ENCODE measurements around the gene TMEM59L.

Gene TMEM59L

DNA sequence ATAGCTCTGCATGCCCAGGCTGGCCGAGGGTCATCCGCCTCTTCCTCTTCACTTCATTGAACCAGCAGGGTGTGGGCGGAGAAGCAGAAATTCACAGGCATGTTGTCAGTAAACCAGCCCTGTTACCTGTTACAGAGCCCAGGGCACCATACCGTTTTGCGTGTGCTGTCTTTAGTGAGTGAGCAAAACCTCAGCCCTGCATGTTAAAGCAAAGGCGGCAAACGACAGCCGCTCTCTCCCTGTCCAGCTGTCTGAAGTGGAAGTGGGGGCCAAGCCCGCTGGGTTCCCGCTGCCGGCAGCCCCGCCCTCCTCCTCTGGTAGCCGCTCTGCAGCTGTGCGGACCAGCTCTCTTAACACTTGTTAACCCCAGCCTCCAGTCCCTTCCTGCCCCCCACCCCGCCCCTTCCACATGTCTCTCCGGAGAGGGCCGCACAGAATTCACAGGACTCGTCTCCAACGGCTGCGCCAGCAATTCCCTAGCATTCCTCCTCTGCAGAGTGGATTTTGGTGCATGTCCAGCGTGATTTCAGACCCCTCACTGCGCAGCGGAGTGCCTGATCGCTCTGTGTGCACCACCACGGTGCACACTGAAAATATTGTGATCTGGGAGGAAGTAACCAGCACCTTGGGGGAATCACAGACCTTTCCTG is 36.8 kb downstream of the TMEM59L start:
- H3K4me1 ChIP-seq (ENCODE audit: control extremely low read depth in 1 of 4, control insufficient read depth in 4 of 4, insufficient read depth in 4 of 4, low read length in 3 of 4) = peaks cover 0 to 47% (median 38%) of the 10 kb centered on the region in 4 experiments
- POLR2A ChIA-PET = interaction anchor here (0.6 kb wide), 1 partner anchor 15 kb away, joined by 3 read pairs; no protein-coding TSS in a partner anchor
- peaks cover 0 to 5% (median under 1%) of the 10 kb centered on the region in 4 experiments for H3K36me3 ChIP-seq (ENCODE audit: control insufficient read depth in 4 of 4, insufficient read depth in 4 of 4, low read length in 3 of 4)
- no peaks in the 10 kb centered on the region for H3K27me3 ChIP-seq (replicated peaks in 2 of 5; ENCODE audit: control insufficient read depth in 4 of 5, insufficient read depth in 5 of 5, low read length in 4 of 5)
- peak overlapping the region in 6 of 7 experiments; percentile 4 to 68 (median 46) for H3K4me3 ChIP-seq (ENCODE audit: control insufficient read depth in 1 of 7, extremely low read depth in 1 of 7, insufficient read depth in 4 of 7, low read depth in 2 of 7, low read length in 6 of 7)
- WGBS (ENCODE audit: insufficient coverage) = under 1% methylated on average over 21 of the region's 25 CpGs
- H3K27ac ChIP-seq (ENCODE audit: insufficient read depth in 1 of 2, low read depth in 1 of 2, low read length in 2 of 2, poor library complexity in 1 of 2, severe bottlenecking in 2 of 2) = no peak overlapping the region
- peak in 2 of 3 donors; percentile 69 to 79 for DNase-seq
- CTCF ChIA-PET = interaction anchor here (2.1 kb wide), 1 partner anchor 56 kb away, joined by 6 read pairs; no protein-coding TSS in a partner anchor
- no peaks in the 10 kb centered on the region for H3K9me3 ChIP-seq (ENCODE audit: control extremely low read depth in 1 of 5, control insufficient read depth in 4 of 5, insufficient read depth in 2 of 5, low read depth in 1 of 5, low read length in 4 of 5)

DNA sequence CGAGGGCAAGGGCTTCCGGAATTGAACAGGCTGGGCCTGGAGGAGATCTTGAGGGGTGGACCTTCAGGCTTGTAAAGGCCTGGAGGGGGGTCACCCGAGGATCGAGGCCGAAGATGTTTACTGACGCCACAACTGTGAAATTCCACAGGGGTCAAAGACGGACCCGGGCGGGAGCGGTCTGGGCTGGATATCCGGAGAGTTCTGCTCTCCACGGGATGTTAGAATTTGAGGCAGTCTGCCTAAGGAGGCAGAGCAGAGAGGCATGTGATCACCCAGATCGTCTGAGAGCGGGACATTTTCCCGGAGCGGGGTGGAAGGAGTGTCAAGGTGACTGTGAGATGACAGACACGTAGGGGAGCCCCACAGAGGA is 37.3 kb downstream of the TMEM59L start:
- Histone ChIP-seq H3K4me3 (ENCODE audit: control insufficient read depth in 1 of 7, extremely low read depth in 1 of 7, insufficient read depth in 4 of 7, low read depth in 2 of 7, low read length in 6 of 7) (peak overlapping the region in 5 of 7 experiments; percentile 24 to 68 (median 52)), H3K27ac (ENCODE audit: insufficient read depth in 1 of 2, low read depth in 1 of 2, low read length in 2 of 2, poor library complexity in 1 of 2, severe bottlenecking in 2 of 2) (no peak overlapping the region), H3K27me3 (replicated peaks in 2 of 5; ENCODE audit: control insufficient read depth in 4 of 5, insufficient read depth in 5 of 5, low read length in 4 of 5) (no peaks in the 10 kb centered on the region), H3K4me1 (ENCODE audit: control extremely low read depth in 1 of 4, control insufficient read depth in 4 of 4, insufficient read depth in 4 of 4, low read length in 3 of 4) (peaks cover 0 to 42% (median 33%) of the 10 kb centered on the region in 4 experiments), H3K36me3 (ENCODE audit: control insufficient read depth in 4 of 4, insufficient read depth in 4 of 4, low read length in 3 of 4) (peaks cover 0 to 5% (median under 1%) of the 10 kb centered on the region in 4 experiments), H3K9me3 (ENCODE audit: control extremely low read depth in 1 of 5, control insufficient read depth in 4 of 5, insufficient read depth in 2 of 5, low read depth in 1 of 5, low read length in 4 of 5) (no peaks in the 10 kb centered on the region)
- DNase-seq = no peak
- CTCF ChIA-PET = no interaction called here
- POLR2A ChIA-PET = no interaction called here
- 15% methylated on average over 16 of the region's 17 CpGs for WGBS (ENCODE audit: insufficient coverage)

DNA sequence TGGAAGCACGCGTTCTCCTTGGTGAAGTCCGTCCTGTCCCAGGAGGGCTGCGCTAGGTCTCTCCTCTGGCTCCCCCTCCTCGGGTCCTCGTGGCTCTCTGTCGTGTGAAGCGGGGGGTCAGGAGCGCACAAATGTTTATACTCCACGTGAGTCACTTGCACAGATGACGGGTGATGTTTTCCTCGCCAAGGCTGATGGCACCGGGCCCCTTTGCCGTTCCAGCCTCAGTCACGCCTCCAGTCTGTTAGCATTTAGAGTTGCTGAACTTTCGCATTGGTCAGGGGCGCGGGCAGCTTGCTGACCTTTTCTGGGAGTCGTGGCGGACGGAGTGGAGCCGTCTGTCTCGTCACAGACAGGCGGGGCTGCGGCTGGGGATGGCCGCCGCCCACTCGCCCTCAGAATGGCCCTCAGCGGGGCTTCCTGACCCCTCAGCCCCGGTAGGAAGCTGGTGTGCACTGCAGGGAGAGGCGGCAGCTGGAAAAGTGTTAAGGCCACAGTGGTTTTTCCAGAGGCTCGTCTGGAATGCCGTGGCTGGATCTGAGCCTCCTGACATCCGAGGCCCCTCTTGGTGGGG is 37.9 kb downstream of the TMEM59L start:
- Histone ChIP-seq H3K4me3 (ENCODE audit: control insufficient read depth in 1 of 7, extremely low read depth in 1 of 7, insufficient read depth in 4 of 7, low read depth in 2 of 7, low read length in 6 of 7) (no peak overlapping the region), H3K27ac (ENCODE audit: insufficient read depth in 1 of 2, low read depth in 1 of 2, low read length in 2 of 2, poor library complexity in 1 of 2, severe bottlenecking in 2 of 2) (no peak overlapping the region), H3K27me3 (replicated peaks in 2 of 5; ENCODE audit: control insufficient read depth in 4 of 5, insufficient read depth in 5 of 5, low read length in 4 of 5) (no peaks in the 10 kb centered on the region), H3K9me3 (ENCODE audit: control extremely low read depth in 1 of 5, control insufficient read depth in 4 of 5, insufficient read depth in 2 of 5, low read depth in 1 of 5, low read length in 4 of 5) (no peaks in the 10 kb centered on the region), H3K36me3 (ENCODE audit: control insufficient read depth in 4 of 4, insufficient read depth in 4 of 4, low read length in 3 of 4) (peaks cover 0 to 5% (median under 1%) of the 10 kb centered on the region in 4 experiments), H3K4me1 (ENCODE audit: control extremely low read depth in 1 of 4, control insufficient read depth in 4 of 4, insufficient read depth in 4 of 4, low read length in 3 of 4) (peaks cover 0 to 38% (median 29%) of the 10 kb centered on the region in 4 experiments)
- POLR2A ChIA-PET = no interaction called here
- CTCF ChIA-PET = no interaction called here
- 94% methylated on average over 32 of the region's 34 CpGs for WGBS (ENCODE audit: insufficient coverage)
- DNase-seq = no peak

DNA sequence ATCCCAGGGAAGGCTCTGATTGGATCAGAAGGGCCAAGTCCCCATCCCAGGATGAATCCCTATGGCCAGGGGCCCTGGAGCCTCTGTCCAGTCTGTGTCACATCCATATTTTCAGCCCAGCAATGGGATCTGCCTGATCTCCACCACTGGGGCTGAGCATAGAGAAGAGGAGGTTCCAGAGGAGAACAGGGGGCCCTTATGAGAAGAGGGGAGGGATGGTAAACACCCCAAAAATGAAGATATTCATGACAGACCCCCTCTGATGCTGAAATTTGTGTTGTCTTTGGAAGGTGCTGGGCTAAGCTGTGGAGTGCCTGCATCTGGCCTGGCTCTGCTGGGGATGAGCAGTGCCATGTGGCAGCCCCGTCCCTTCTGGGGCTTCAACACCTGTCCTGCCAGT is 38.6 kb downstream of the TMEM59L start:
- WGBS (ENCODE audit: insufficient coverage) = 100% methylated on average over 1 of the region's 1 CpG
- H3K4me3 ChIP-seq (ENCODE audit: control insufficient read depth in 1 of 7, extremely low read depth in 1 of 7, insufficient read depth in 4 of 7, low read depth in 2 of 7, low read length in 6 of 7) = no peak overlapping the region
- no peak for DNase-seq
- POLR2A ChIA-PET = no interaction called here
- H3K27me3 ChIP-seq (replicated peaks in 2 of 5; ENCODE audit: control insufficient read depth in 4 of 5, insufficient read depth in 5 of 5, low read length in 4 of 5) = no peaks in the 10 kb centered on the region
- H3K36me3 ChIP-seq (ENCODE audit: control insufficient read depth in 4 of 4, insufficient read depth in 4 of 4, low read length in 3 of 4) = peaks cover 0 to 5% (median under 1%) of the 10 kb centered on the region in 4 experiments
- H3K4me1 ChIP-seq (ENCODE audit: control extremely low read depth in 1 of 4, control insufficient read depth in 4 of 4, insufficient read depth in 4 of 4, low read length in 3 of 4) = peaks cover 0 to 38% (median 29%) of the 10 kb centered on the region in 4 experiments
- no peak overlapping the region for H3K27ac ChIP-seq (ENCODE audit: insufficient read depth in 1 of 2, low read depth in 1 of 2, low read length in 2 of 2, poor library complexity in 1 of 2, severe bottlenecking in 2 of 2)
- no peaks in the 10 kb centered on the region for H3K9me3 ChIP-seq (ENCODE audit: control extremely low read depth in 1 of 5, control insufficient read depth in 4 of 5, insufficient read depth in 2 of 5, low read depth in 1 of 5, low read length in 4 of 5)
- CTCF ChIA-PET = no interaction called here

DNA sequence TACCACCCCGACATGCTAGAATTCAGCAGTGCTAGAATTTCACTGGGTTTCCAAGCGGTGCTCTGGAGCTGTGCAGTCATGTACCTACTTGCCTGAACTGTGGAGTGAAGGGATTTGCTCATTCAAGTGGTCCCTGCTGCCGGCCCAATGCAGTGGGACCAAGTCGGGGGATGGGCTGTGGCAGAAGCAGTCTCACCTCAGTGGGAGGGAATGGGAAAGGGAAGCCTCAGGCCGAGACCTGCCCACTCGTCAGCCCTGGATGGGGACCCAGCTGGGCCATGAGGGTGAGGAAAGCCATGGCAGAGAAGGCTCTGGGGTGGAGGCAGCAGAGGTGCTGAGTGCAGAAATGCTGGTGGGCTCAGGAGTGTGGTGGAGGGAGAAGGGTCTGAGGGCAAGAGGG is 39.1 kb downstream of the TMEM59L start:
- DNase-seq = no peak
- Histone ChIP-seq H3K4me1 (ENCODE audit: control extremely low read depth in 1 of 4, control insufficient read depth in 4 of 4, insufficient read depth in 4 of 4, low read length in 3 of 4) (peaks cover 0 to 38% (median 29%) of the 10 kb centered on the region in 4 experiments), H3K27ac (ENCODE audit: insufficient read depth in 1 of 2, low read depth in 1 of 2, low read length in 2 of 2, poor library complexity in 1 of 2, severe bottlenecking in 2 of 2) (no peak overlapping the region), H3K4me3 (ENCODE audit: control insufficient read depth in 1 of 7, extremely low read depth in 1 of 7, insufficient read depth in 4 of 7, low read depth in 2 of 7, low read length in 6 of 7) (no peak overlapping the region), H3K36me3 (ENCODE audit: control insufficient read depth in 4 of 4, insufficient read depth in 4 of 4, low read length in 3 of 4) (peaks cover 0 to 5% (median under 1%) of the 10 kb centered on the region in 4 experiments), H3K9me3 (ENCODE audit: control extremely low read depth in 1 of 5, control insufficient read depth in 4 of 5, insufficient read depth in 2 of 5, low read depth in 1 of 5, low read length in 4 of 5) (no peaks in the 10 kb centered on the region), H3K27me3 (replicated peaks in 2 of 5; ENCODE audit: control insufficient read depth in 4 of 5, insufficient read depth in 5 of 5, low read length in 4 of 5) (no peaks in the 10 kb centered on the region)
- CTCF ChIA-PET = no interaction called here
- POLR2A ChIA-PET = no interaction called here
- 98% methylated on average over 6 of the region's 6 CpGs for WGBS (ENCODE audit: insufficient coverage)

DNA sequence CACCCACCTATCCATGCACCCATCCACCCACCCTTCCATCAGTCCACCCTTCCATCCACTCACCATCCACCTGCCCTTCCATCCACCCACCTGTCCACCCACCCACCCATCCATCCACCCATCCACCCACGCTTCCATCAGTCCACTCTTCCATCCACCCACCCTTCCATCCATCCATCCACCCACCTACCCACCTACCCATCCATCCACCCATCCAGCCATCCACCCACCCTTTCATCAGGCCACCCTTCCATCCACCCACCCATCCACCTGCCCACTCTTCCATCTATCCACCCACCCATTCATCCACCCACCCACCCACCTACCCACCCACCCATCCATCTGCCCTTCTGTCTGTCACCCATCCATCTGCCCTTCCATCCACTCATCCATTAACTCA is 41.2 kb downstream of the TMEM59L start:
- POLR2A ChIA-PET = no interaction called here
- WGBS (ENCODE audit: insufficient coverage) = no CpG with 5 or more reads among the region's 1 CpG
- Histone ChIP-seq H3K9me3 (ENCODE audit: control extremely low read depth in 1 of 5, control insufficient read depth in 4 of 5, insufficient read depth in 2 of 5, low read depth in 1 of 5, low read length in 4 of 5) (no peaks in the 10 kb centered on the region), H3K4me3 (ENCODE audit: control insufficient read depth in 1 of 7, extremely low read depth in 1 of 7, insufficient read depth in 4 of 7, low read depth in 2 of 7, low read length in 6 of 7) (no peak overlapping the region), H3K27ac (ENCODE audit: insufficient read depth in 1 of 2, low read depth in 1 of 2, low read length in 2 of 2, poor library complexity in 1 of 2, severe bottlenecking in 2 of 2) (no peak overlapping the region), H3K4me1 (ENCODE audit: control extremely low read depth in 1 of 4, control insufficient read depth in 4 of 4, insufficient read depth in 4 of 4, low read length in 3 of 4) (peaks cover under 1 to 32% (median 22%) of the 10 kb centered on the region in 4 experiments), H3K36me3 (ENCODE audit: control insufficient read depth in 4 of 4, insufficient read depth in 4 of 4, low read length in 3 of 4) (peaks cover 0 to 5% (median 0%) of the 10 kb centered on the region in 4 experiments), H3K27me3 (replicated peaks in 2 of 5; ENCODE audit: control insufficient read depth in 4 of 5, insufficient read depth in 5 of 5, low read length in 4 of 5) (no peaks in the 10 kb centered on the region)
- no peak for DNase-seq
- CTCF ChIA-PET = interaction anchor here (0.6 kb wide), 1 partner anchor 10 kb away, joined by 3 read pairs; no protein-coding TSS in a partner anchor

DNA sequence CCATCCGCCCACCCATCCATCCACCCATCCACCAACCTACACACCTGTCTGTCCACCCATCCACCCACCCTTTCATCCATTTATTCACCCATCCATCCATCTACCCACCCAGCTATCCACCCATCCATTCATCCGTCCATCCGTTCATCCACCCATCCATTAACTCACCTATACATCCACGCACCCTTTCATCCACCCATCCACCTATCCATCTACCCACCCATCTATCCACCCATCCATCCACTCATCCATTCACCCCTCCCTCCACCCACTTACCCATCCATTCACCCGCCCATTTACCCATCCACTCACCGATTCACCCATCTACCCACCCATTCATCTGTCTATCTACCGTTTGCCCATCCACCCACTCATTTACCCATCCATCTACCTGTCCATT is 41.8 kb downstream of the TMEM59L start:
- ChIA-PET CTCF (interaction anchor here (0.6 to 1.0 kb wide), 2 partner anchors 10 to 22 kb away, joined by 3 to 5 read pairs; no protein-coding TSS in a partner anchor), POLR2A (interaction anchor here (0.6 kb wide), 1 partner anchor 299 kb away, joined by 3 read pairs; no protein-coding TSS in a partner anchor)
- DNase-seq = no peak
- 96% methylated on average over 7 of the region's 7 CpGs for WGBS (ENCODE audit: insufficient coverage)
- Histone ChIP-seq H3K4me1 (ENCODE audit: control extremely low read depth in 1 of 4, control insufficient read depth in 4 of 4, insufficient read depth in 4 of 4, low read length in 3 of 4) (peaks cover 3 to 32% (median 22%) of the 10 kb centered on the region in 4 experiments), H3K36me3 (ENCODE audit: control insufficient read depth in 4 of 4, insufficient read depth in 4 of 4, low read length in 3 of 4) (peaks cover 0 to 5% (median 0%) of the 10 kb centered on the region in 4 experiments), H3K27ac (ENCODE audit: insufficient read depth in 1 of 2, low read depth in 1 of 2, low read length in 2 of 2, poor library complexity in 1 of 2, severe bottlenecking in 2 of 2) (no peak overlapping the region), H3K9me3 (ENCODE audit: control extremely low read depth in 1 of 5, control insufficient read depth in 4 of 5, insufficient read depth in 2 of 5, low read depth in 1 of 5, low read length in 4 of 5) (no peaks in the 10 kb centered on the region), H3K27me3 (replicated peaks in 2 of 5; ENCODE audit: control insufficient read depth in 4 of 5, insufficient read depth in 5 of 5, low read length in 4 of 5) (no peaks in the 10 kb centered on the region), H3K4me3 (ENCODE audit: control insufficient read depth in 1 of 7, extremely low read depth in 1 of 7, insufficient read depth in 4 of 7, low read depth in 2 of 7, low read length in 6 of 7) (no peak overlapping the region)

Measured in common myeloid progenitor, CD34-positive (primary cell).